IPS-20b (cell line): ENCODE data around the gene B3GNT2.

ENCODE experiments used
- H3K27ac ChIP-seq: one replicate; pipeline ENCODE4 v1.5.1; 2013; ENCODE audit warnings: low read length
- H3K27me3 ChIP-seq: 2 replicates; pipeline ENCODE4 v1.6.1; 2013; ENCODE audit warnings: mild to moderate bottlenecking, low read length, inconsistent platforms; ENCODE audit not compliant: insufficient read depth
- H3K36me3 ChIP-seq: 2 replicates; pipeline ENCODE4 v1.6.1; 2013; ENCODE audit warnings: low read depth, mild to moderate bottlenecking, inconsistent platforms, low read length, moderate library complexity; ENCODE audit not compliant: insufficient read depth
- H3K4me1 ChIP-seq: 2 replicates; pipeline ENCODE4 v1.6.1; 2013; ENCODE audit warnings: mild to moderate bottlenecking, control low read depth, inconsistent platforms, low read length, moderate library complexity; ENCODE audit not compliant: insufficient read depth
- H3K4me3 ChIP-seq: 2 replicates; pipeline ENCODE4 v1.5.1; 2013; ENCODE audit warnings: mild to moderate bottlenecking, low read length, inconsistent platforms
- H3K9ac ChIP-seq: 2 replicates; pipeline ENCODE4 v1.6.1; 2013; ENCODE audit warnings: low read depth, mild to moderate bottlenecking, inconsistent platforms, low read length, moderate library complexity
- H3K9me3 ChIP-seq: 2 replicates; pipeline ENCODE4 v1.6.1; 2013; ENCODE audit warnings: mild to moderate bottlenecking, low read depth, low read length, inconsistent platforms; ENCODE audit not compliant: insufficient read depth

B3GNT2 gene

DNA sequence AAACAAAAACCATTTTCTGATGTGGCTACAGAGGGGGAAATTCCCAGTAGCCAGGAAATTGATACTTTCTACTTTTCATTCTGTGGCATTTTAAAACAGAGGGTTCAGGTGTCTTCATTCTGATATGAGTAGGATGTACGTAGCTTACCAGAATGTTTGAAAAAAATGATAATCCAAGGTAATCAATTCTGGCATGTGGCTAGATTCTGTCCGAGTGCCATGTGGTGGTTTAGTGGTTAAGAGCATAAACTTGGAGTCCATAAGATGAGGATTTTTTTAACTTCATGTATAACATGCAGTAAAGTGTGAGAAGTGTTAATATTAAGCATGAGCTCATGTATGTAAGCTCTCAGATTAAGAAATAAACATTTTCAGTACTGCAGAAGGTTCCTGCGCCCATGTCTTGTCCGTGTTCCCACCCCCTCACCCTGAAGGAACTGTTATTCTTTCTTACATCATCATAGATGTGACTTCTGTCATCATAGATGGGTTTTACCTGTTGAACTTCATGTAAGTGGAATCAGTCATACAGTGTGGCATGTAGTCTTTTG, 4.5 kb downstream of the B3GNT2 start:
- Histone ChIP-seq H3K4me3 (no peak overlapping the region), H3K4me1 (peaks cover 35% of the 10 kb centered on the region), H3K36me3 (no peaks in the 10 kb centered on the region; the same call in 1 of the 2 replicates), H3K9ac (no peak overlapping the region), H3K27ac (no peak overlapping the region), H3K27me3 (no peaks in the 10 kb centered on the region), H3K9me3 (no peaks in the 10 kb centered on the region)

DNA sequence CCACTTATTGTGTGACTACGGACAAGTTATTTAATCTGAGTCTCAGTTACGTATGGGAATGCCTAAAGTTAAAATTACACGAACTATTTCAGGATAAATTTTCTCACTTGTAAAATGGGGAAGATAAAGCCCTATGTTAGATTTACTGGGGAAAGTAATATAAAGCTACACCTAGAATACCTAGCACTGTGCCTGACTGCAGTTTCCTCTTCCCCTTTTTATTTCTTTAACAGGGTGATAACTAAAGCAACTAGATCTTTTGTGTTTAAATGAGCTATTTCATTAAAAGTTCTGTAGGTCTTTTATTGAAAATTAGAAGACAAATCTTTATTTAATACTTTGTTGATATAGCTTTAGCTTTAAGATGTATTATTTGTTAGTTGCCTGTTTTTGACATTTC, 5.0 kb downstream of the B3GNT2 start:
- Histone ChIP-seq H3K9ac (no peak overlapping the region), H3K4me3 (no peak overlapping the region), H3K4me1 (peaks cover 35% of the 10 kb centered on the region), H3K27me3 (no peaks in the 10 kb centered on the region), H3K9me3 (no peaks in the 10 kb centered on the region), H3K36me3 (no peaks in the 10 kb centered on the region; the same call in 1 of the 2 replicates), H3K27ac (no peak overlapping the region)

DNA sequence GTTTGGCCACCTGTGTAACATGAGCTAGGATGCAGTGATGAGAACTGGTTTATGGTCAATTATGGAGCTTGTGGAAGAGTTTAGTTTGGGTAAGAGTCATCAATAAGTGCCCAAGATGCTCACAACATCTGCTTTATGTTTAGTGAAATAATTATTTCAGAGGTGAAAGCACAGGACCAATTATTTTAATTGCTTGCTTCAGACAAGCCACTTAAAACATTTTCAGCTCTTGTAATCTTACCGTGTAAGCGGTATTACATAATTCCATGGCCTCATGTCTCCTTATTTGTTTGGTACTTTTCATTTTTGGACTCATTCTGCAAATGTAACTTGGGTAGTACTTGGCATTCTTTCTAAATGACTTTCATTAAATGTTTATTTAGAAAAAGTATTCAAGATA, 5.4 kb downstream of the B3GNT2 start:
- Histone ChIP-seq H3K9ac (no peak overlapping the region), H3K9me3 (no peaks in the 10 kb centered on the region), H3K4me1 (peaks cover 35% of the 10 kb centered on the region), H3K27ac (no peak overlapping the region), H3K36me3 (no peaks in the 10 kb centered on the region; the same call in 1 of the 2 replicates), H3K4me3 (no peak overlapping the region), H3K27me3 (no peaks in the 10 kb centered on the region)

DNA sequence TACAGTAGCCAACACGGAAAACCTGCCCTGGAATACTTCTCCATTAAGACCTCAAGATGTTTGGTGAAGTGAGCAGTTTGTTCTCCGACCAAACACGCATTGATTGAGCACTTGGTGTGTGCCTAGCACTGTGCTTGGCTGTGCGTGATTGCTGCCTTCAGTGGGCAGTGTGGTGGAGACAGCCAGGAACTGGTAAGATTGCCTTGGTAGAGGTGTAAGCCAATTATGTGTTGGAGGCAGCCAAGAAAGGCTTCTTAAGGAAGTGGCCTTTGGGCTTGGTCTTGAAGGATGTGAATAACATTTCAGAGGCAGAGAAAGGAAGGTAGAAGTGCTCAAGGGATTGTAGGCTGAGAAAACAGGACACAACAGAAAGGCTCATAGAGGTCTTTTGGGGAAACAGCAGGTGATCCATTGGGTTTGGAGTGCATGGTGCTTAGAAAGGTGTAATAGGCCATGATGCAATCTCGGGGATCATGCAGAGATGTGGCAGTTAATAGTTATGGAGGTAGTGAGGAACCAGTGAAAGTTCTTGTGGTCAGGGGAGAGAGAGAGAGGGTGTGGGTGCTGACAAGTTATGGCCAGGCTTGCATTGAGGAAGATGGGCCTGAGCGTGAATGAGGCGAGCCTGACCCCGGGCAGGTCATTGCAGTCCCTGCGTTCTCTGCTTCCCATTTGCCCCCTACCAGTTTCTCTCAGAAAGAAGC, 6.3 kb downstream of the B3GNT2 start:
- H3K27me3 ChIP-seq = no peaks in the 10 kb centered on the region
- no peak overlapping the region for H3K27ac ChIP-seq
- H3K9ac ChIP-seq = no peak overlapping the region
- peaks cover 35% of the 10 kb centered on the region for H3K4me1 ChIP-seq
- H3K9me3 ChIP-seq = no peaks in the 10 kb centered on the region
- no peak overlapping the region for H3K4me3 ChIP-seq
- no peaks in the 10 kb centered on the region; the same call in 1 of the 2 replicates for H3K36me3 ChIP-seq

DNA sequence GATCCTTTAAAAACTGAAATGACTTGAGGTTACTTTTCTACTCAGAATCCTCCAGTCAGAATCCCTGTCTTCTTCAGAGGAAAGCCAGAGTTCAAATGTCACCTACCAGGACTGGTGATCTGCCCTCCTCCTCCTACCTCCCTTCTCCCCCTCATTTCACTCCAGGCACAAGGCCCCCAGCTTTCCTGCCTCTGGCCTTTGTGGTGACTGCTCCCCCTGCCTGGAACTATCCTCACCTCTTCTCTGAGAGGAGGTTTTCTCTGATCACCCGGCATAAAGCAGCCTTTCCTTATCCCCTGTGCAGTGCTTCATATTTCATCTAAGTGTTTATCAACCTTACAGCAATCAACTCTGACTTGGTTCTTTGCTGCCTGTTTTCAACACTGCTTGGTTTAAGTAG, 6.8 kb downstream of the B3GNT2 start:
- Histone ChIP-seq H3K4me1 (peaks cover 35% of the 10 kb centered on the region), H3K36me3 (no peaks in the 10 kb centered on the region; the same call in 1 of the 2 replicates), H3K27me3 (no peaks in the 10 kb centered on the region), H3K4me3 (no peak overlapping the region), H3K27ac (no peak overlapping the region), H3K9ac (no peak overlapping the region), H3K9me3 (no peaks in the 10 kb centered on the region)

DNA sequence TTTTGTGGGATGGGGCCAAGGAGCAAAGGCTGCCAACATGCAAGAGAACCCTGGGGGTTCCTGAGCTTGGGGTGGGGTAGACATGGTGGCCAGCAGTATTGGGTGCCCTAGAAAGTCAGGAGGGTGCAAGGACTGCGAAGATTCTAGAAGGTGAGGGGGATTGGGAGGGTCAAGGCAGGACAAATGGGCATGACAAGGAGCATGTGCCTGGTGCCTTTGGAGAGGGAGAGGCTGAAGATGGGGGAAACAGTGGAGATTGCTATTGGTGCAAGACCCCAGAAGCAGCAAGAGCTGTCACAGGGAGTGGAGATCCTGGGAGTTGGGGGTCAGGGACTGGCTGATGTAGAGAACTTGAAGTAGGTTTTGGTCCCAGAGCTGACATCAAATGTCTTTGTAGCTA, 7.5 kb downstream of the B3GNT2 start:
- no peaks in the 10 kb centered on the region for H3K27me3 ChIP-seq
- H3K27ac ChIP-seq = no peak overlapping the region
- no peak overlapping the region for H3K4me3 ChIP-seq
- H3K9ac ChIP-seq = no peak overlapping the region
- peaks cover 32% of the 10 kb centered on the region for H3K4me1 ChIP-seq
- H3K36me3 ChIP-seq = no peaks in the 10 kb centered on the region; the same call in 1 of the 2 replicates
- H3K9me3 ChIP-seq = no peaks in the 10 kb centered on the region

DNA sequence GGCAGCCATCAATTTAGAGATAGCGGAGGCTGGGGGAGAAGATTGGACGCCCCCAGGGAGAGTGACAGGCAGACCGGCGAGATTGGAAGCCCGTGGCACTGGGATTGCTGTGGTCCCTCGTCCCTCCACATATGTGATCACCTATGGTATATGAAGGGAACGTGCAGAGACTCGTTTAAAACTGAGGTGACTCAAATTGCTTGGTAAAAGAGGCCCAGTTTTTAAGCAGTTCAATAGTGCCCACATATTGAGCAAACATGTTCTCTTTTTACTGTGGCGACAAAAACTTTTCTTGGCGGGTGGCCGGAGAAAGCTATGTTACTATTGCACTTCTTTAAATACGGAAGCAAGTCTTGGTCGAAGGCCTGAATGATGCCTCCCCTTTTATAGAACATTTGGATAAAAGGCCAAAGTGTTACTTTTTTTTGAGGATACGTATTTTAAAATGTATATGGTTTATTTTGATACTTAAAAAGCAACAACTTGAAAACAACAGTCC, 9.1 kb downstream of the B3GNT2 start:
- no peaks in the 10 kb centered on the region for H3K9me3 ChIP-seq
- H3K9ac ChIP-seq = no peak overlapping the region
- no peak overlapping the region for H3K4me3 ChIP-seq
- peaks cover 34% of the 10 kb centered on the region for H3K4me1 ChIP-seq
- H3K27me3 ChIP-seq = no peaks in the 10 kb centered on the region
- H3K36me3 ChIP-seq = no peaks in the 10 kb centered on the region; the same call in 1 of the 2 replicates
- H3K27ac ChIP-seq = no peak overlapping the region

DNA sequence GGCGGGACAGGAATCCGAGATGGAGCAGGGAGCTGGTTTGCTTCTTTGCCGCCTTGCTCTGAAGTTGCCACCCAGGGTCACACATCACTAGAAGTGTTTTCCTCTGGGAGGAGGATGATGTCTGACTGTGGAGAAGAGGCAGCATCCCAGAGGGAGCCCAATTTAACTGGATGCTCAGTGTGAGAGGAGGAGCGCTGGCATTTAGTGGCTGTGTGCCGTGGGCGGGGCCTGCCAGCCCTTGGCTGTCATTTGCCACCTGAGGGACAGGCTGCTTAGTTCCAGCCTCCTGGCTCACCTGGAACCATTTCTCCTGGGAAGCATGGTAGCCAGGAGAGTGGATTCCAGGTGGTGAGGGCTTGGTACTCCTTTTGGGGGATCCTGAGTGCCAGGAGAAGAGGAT, 9.6 kb downstream of the B3GNT2 start:
- no peak overlapping the region for H3K4me3 ChIP-seq
- no peaks in the 10 kb centered on the region for H3K27me3 ChIP-seq
- no peak overlapping the region for H3K27ac ChIP-seq
- peaks cover 29% of the 10 kb centered on the region for H3K4me1 ChIP-seq
- no peak overlapping the region for H3K9ac ChIP-seq
- no peaks in the 10 kb centered on the region for H3K9me3 ChIP-seq
- H3K36me3 ChIP-seq = no peaks in the 10 kb centered on the region; the same call in 1 of the 2 replicates

DNA sequence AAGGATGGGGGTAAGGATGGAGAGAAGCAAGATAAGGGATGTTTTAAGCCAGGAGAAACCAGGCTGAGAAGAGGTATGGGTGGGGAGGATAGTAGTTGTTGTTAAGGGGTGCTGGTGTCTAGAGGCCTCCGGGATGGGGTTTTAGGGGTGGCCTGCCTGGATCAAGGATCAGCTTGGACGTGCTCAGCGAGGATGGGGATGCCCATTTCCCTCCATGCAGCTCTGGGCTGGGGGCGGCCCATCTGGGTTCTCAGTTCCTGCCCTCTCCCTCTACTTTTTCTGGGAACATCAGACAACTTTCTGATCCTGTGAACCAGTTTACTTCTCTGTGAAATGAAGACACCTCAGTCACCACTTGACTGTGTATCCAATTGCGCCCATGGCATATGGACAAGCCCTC, 10.1 kb downstream of the B3GNT2 start:
- no peak overlapping the region for H3K9ac ChIP-seq
- H3K9me3 ChIP-seq = no peaks in the 10 kb centered on the region
- H3K4me3 ChIP-seq = no peak overlapping the region
- H3K4me1 ChIP-seq = peaks cover 27% of the 10 kb centered on the region
- H3K36me3 ChIP-seq = no peaks in the 10 kb centered on the region; the same call in 1 of the 2 replicates
- H3K27ac ChIP-seq = no peak overlapping the region
- no peaks in the 10 kb centered on the region for H3K27me3 ChIP-seq

DNA sequence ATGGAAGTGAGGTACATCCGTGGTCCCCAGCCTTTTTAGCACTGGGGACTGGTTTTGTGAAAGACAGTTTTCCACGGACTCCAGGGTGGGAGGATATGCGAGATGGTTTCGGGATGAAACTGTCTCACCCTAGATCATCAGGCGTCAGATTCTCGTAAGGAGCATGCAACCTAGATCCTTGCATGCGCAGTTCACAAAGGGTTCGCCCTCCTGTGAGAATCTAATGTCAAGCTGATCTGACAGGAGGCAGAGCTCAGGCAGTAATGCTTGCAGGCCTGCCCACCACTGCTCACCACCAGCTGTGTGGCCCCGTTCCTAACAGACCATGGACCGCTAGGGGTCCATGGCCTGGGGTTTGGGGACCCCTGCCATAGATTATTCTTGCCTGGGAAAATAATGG, 11.6 kb downstream of the B3GNT2 start:
- Histone ChIP-seq H3K9me3 (no peaks in the 10 kb centered on the region), H3K4me1 (peaks cover 14% of the 10 kb centered on the region; the same call in 1 of the 2 replicates), H3K36me3 (no peaks in the 10 kb centered on the region), H3K9ac (no peak overlapping the region), H3K4me3 (no peak overlapping the region), H3K27me3 (no peaks in the 10 kb centered on the region), H3K27ac (no peak overlapping the region)

DNA sequence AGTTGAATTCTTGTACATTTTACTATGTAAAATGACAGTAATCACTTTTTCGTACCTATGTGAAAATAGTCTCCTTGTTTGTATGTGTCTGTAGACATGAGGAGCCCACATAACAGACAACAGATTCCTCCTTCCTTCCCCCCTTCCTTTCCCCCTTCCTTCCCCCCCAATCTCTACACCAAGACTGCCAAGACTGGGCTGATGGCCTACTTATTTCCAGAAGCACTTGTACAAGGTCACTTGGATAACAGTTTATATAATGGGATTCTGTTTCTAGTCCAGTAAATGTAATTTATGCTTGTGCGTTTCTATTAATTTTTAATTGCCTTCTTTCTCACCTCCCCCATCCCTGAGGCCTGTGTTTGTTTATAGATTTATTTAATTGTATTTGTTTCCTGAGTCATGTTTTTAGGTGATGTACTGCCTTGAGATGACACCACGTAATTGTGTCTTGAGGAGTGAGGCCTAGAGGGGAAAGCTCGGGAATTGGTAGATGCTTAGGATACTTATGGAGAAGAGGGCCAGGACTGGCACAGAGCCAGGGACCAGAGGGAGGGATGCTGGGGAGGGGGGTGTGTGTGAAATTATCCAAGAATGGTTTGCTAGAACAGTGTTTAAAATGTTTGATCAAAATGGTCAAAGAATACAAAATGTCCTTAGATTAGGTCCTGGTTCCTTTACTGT, 12.3 kb downstream of the B3GNT2 start:
- Histone ChIP-seq H3K4me1 (peaks cover 12% of the 10 kb centered on the region; the same call in 1 of the 2 replicates), H3K9me3 (no peaks in the 10 kb centered on the region), H3K27me3 (no peaks in the 10 kb centered on the region), H3K9ac (no peak overlapping the region), H3K27ac (no peak overlapping the region), H3K4me3 (no peak overlapping the region), H3K36me3 (no peaks in the 10 kb centered on the region)

DNA sequence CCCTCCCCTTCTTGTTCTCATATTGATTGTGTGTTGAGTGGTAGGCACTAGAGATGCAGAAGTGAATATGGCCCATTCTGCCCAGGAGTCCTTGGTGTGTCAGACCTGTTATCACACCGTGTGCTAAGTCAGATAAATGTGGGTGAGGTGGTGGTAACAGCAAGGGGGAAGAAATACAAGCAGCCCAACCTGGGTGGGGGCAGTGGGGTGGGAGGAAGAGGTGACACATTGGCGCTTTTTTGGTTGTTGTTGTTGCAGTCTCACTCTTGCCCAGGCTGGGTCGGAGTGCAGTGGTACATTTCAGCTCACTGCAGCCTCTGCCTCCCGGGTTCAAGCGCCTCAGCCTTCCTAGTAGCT, 12.8 kb downstream of the B3GNT2 start:
- no peak overlapping the region for H3K9ac ChIP-seq
- no peaks in the 10 kb centered on the region for H3K9me3 ChIP-seq
- no peak overlapping the region for H3K27ac ChIP-seq
- H3K4me1 ChIP-seq = peaks cover 12% of the 10 kb centered on the region; the same call in 1 of the 2 replicates
- no peaks in the 10 kb centered on the region for H3K27me3 ChIP-seq
- H3K4me3 ChIP-seq = no peak overlapping the region
- no peaks in the 10 kb centered on the region for H3K36me3 ChIP-seq
